Liver (tissue), 9 donors: Measurements from ENCODE around the gene PNMA8A. TPM values are rescaled to one million over a fixed set of nuclear protein-coding genes. Genes with fewer than 3 reads are reported as not detected.

Experiments used
- DNase-seq: peaks from one replicate; pipeline ENCODE4 v3.0.0-alpha.2; 2017; ENCODE audit warnings: low spot score
- H3K27ac ChIP-seq, 2 donors: one replicate each; pipeline ENCODE4 v1.7.0; 2013; ENCODE audit warnings: inconsistent platforms in 2 of 2, low read length in 2 of 2, control low read depth in 1 of 2, low read depth in 1 of 2, mild to moderate bottlenecking in 1 of 2
- H3K27me3 ChIP-seq, 4 donors: one replicate each; pipeline versions ENCODE4 v1.6.1 to v1.7.0; 2013; ENCODE audit warnings: low read length in 3 of 4, inconsistent platforms in 1 of 4, mild to moderate bottlenecking in 1 of 4, moderate library complexity in 1 of 4; ENCODE audit not compliant: control insufficient read depth in 4 of 4, insufficient read depth in 4 of 4
- H3K36me3 ChIP-seq, 4 donors: one replicate each; pipeline versions ENCODE4 v1.6.1 to v1.7.0; 2013; ENCODE audit warnings: low read length in 3 of 4, mild to moderate bottlenecking in 3 of 4, low read depth in 1 of 4, moderate library complexity in 1 of 4; ENCODE audit not compliant: control insufficient read depth in 4 of 4, insufficient read depth in 3 of 4
- H3K4me1 ChIP-seq, 4 donors: one replicate each; pipeline versions ENCODE4 v1.6.1 to v1.7.0; 2013; ENCODE audit warnings: low read length in 3 of 4, mild to moderate bottlenecking in 3 of 4, moderate library complexity in 1 of 4; ENCODE audit not compliant: control insufficient read depth in 4 of 4, insufficient read depth in 4 of 4
- H3K4me3 ChIP-seq, 3 donors: one replicate each; pipeline versions ENCODE4 v1.6.1 to v1.7.0; 2013; ENCODE audit warnings: low read length in 3 of 3, control low read depth in 1 of 3, low read depth in 1 of 3, mild to moderate bottlenecking in 1 of 3
- H3K9ac ChIP-seq, 2 donors: one replicate each; pipeline ENCODE4 v1.7.0; 2013; ENCODE audit warnings: low read length in 2 of 2, mild to moderate bottlenecking in 2 of 2, moderate library complexity in 2 of 2, control low read depth in 1 of 2, low read depth in 1 of 2
- H3K9me3 ChIP-seq, 4 donors: one replicate each; pipeline versions ENCODE4 v1.6.1 to v1.7.0; 2013; ENCODE audit warnings: low read length in 3 of 4; ENCODE audit not compliant: control insufficient read depth in 4 of 4
- FOXA1 ChIP-seq: IDR thresholded peaks from 2 replicates; pipeline ENCODE4 v1.6.1; 2016; ENCODE audit warnings: antibody characterized with exemption
- HNF4A ChIP-seq, 2 donors: conservative IDR thresholded peaks; 2 replicates each; pipeline ENCODE4 v1.6.1; 2016; ENCODE audit warnings: antibody characterized with exemption in 2 of 2, mild to moderate bottlenecking in 2 of 2
- NR2F2 ChIP-seq: IDR thresholded peaks from 2 replicates; pipeline ENCODE4 v1.6.1; 2016; ENCODE audit warnings: antibody characterized with exemption
- RAD21 ChIP-seq, 2 donors: IDR thresholded peaks; 2 replicates each; pipeline ENCODE4 v1.6.1; 2016; ENCODE audit warnings: antibody characterized with exemption in 2 of 2, mild to moderate bottlenecking in 2 of 2
- WGBS: extraction: QIAGEN DNeasy Blood & Tissue Kit; methylation state at CpG from one replicate; pipeline ENCODE4 v1.1.7; 2013; 5-methylcytosine and 5-hydroxymethylcytosine counted together
- polyA plus RNA-seq, 2 donors: library from polyadenylated mRNA; stranded (reverse) in 1 of 2; unstranded in 1 of 2; fragments of 200-250 nt in 1 of 2; fragments of >200 nt in 1 of 2; fragmentation: Nextera tagmentation in 1 of 2; extraction: Ambion mirVana in 1 of 2; gene quantifications; one replicate each; pipeline versions ENCODE4 v1.2.1 to v1.2.3, GENCODE V29; 2013 to 2015
- total RNA-seq, 2 donors: library from RNA; depleted of rRNA; stranded (reverse); fragments of >200 nt; gene quantifications; one replicate each; pipeline ENCODE4 v1.2.3, GENCODE V29; 2014
- TF ChIP-seq, protein P1 (sequence below): IDR thresholded peaks from 2 replicates; pipeline ENCODE4 v1.6.1; 2016; ENCODE audit warnings: antibody characterized with exemption
- TF ChIP-seq, protein P2 (sequence below): IDR thresholded peaks from 2 replicates; pipeline ENCODE4 v1.6.1; 2016; ENCODE audit warnings: antibody characterized with exemption
- TF ChIP-seq, protein P3 (sequence below): IDR thresholded peaks from 2 replicates; pipeline ENCODE4 v1.6.1; 2016; ENCODE audit warnings: antibody characterized with exemption, mild to moderate bottlenecking
- TF ChIP-seq, protein P4 (sequence below): IDR thresholded peaks from 2 replicates; pipeline ENCODE4 v1.6.1; 2016; ENCODE audit warnings: antibody characterized with exemption
- donor health status: healthy.
- donor health status: healthy.
- donor health status: healthy.
- donor health status: healthy.
- donor health status: healthy.

Gene PNMA8A
- total and polyA plus RNA-seq, 4 donors, result 0.17 to 0.93 (median 0.22) TPM; not detected in 1

DNA sequence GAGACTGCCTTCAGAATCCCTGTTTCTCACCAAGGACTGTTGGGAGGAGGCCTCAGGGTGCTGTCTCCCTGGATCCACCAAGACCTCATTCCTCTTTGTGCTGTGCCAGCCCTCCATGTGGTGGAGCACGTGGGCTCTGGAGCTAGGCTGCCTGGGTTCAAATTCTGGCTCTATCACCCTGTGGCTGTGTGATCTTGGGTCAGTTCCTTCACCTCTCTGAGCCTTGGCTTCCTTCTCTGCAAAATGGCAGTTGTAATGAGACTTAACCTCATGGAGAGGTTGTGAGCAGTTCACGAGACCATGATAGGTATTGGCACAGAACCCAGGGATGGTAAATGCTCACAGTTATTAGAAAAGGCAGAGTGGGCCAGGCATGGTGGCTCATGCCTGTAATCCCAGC is 49.0 kb downstream of the PNMA8A start:
- TF ChIP-seq NR2F2 (no peak), HNF4A (conservative IDR thresholded peaks at IDR 0.05) (no peak), RAD21 (IDR thresholded peaks at IDR 0.05) (no peak)
- Histone ChIP-seq H3K9me3 (no peaks in the 10 kb centered on the region), H3K9ac (no peak overlapping the region), H3K4me3 (no peak overlapping the region), H3K27me3 (peaks cover 0 to 2% (median 0%) of the 10 kb centered on the region in 4 donors), H3K4me1 (peaks cover 4 to 10% (median 9%) of the 10 kb centered on the region in 4 donors), H3K36me3 (no peaks in the 10 kb centered on the region), H3K27ac (no peak overlapping the region)
- WGBS, result 79% methylated on average over 2 of the region's 2 CpGs
- no peak for DNase-seq

DNA sequence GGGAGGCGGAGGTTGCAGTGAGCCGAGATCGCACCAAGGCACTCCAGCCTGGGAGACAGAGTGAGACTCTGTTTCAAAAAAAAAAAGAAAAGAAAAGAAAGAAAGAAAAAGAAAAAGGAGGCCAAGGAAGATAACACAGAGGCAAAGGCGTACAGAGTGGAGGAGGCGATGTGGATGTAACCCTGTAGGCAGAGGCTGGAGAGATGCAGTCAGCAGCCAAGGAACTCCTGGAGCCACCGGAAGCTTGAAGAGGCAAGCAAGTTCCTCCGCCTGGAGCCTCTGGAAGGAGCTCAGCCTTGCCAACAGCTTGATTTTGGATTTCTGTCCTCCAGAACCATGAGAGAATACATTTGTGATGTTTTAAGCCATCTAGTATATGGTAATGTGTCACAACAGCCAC is 51.3 kb downstream of the PNMA8A start:
- peaks cover 0 to 2% (median 0%) of the 10 kb centered on the region in 4 donors for H3K27me3 ChIP-seq
- no peaks in the 10 kb centered on the region for H3K36me3 ChIP-seq
- H3K9me3 ChIP-seq, result no peaks in the 10 kb centered on the region
- no peak overlapping the region for H3K4me3 ChIP-seq
- WGBS, result 88% methylated on average over 7 of the region's 7 CpGs
- H3K4me1 ChIP-seq, result peaks cover 0 to 4% (median 3%) of the 10 kb centered on the region in 4 donors
- TF ChIP-seq, protein P1, sequence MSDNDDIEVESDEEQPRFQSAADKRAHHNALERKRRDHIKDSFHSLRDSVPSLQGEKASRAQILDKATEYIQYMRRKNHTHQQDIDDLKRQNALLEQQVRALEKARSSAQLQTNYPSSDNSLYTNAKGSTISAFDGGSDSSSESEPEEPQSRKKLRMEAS, result no peak
- TF ChIP-seq, protein P2, sequence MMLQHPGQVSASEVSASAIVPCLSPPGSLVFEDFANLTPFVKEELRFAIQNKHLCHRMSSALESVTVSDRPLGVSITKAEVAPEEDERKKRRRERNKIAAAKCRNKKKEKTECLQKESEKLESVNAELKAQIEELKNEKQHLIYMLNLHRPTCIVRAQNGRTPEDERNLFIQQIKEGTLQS, result no peak
- TF ChIP-seq, protein P3, sequence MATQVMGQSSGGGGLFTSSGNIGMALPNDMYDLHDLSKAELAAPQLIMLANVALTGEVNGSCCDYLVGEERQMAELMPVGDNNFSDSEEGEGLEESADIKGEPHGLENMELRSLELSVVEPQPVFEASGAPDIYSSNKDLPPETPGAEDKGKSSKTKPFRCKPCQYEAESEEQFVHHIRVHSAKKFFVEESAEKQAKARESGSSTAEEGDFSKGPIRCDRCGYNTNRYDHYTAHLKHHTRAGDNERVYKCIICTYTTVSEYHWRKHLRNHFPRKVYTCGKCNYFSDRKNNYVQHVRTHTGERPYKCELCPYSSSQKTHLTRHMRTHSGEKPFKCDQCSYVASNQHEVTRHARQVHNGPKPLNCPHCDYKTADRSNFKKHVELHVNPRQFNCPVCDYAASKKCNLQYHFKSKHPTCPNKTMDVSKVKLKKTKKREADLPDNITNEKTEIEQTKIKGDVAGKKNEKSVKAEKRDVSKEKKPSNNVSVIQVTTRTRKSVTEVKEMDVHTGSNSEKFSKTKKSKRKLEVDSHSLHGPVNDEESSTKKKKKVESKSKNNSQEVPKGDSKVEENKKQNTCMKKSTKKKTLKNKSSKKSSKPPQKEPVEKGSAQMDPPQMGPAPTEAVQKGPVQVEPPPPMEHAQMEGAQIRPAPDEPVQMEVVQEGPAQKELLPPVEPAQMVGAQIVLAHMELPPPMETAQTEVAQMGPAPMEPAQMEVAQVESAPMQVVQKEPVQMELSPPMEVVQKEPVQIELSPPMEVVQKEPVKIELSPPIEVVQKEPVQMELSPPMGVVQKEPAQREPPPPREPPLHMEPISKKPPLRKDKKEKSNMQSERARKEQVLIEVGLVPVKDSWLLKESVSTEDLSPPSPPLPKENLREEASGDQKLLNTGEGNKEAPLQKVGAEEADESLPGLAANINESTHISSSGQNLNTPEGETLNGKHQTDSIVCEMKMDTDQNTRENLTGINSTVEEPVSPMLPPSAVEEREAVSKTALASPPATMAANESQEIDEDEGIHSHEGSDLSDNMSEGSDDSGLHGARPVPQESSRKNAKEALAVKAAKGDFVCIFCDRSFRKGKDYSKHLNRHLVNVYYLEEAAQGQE, result no peak
- TF ChIP-seq, protein P4, sequence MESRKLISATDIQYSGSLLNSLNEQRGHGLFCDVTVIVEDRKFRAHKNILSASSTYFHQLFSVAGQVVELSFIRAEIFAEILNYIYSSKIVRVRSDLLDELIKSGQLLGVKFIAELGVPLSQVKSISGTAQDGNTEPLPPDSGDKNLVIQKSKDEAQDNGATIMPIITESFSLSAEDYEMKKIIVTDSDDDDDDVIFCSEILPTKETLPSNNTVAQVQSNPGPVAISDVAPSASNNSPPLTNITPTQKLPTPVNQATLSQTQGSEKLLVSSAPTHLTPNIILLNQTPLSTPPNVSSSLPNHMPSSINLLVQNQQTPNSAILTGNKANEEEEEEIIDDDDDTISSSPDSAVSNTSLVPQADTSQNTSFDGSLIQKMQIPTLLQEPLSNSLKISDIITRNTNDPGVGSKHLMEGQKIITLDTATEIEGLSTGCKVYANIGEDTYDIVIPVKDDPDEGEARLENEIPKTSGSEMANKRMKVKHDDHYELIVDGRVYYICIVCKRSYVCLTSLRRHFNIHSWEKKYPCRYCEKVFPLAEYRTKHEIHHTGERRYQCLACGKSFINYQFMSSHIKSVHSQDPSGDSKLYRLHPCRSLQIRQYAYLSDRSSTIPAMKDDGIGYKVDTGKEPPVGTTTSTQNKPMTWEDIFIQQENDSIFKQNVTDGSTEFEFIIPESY, result no peak
- TF ChIP-seq FOXA1, result no peak
- no peak overlapping the region for H3K9ac ChIP-seq
- DNase-seq, result no peak
- H3K27ac ChIP-seq, result no peak overlapping the region

Other genes with a start within 250 kb of the PNMA8A start
- not detected for gene IGFL1, start 241.8 kb downstream of the PNMA8A start, total RNA-seq
- not detected for gene IGFL1, start 241.8 kb downstream of the PNMA8A start, polyA plus RNA-seq
- gene HIF3A, start 174.5 kb downstream of the PNMA8A start, total RNA-seq, result 10 to 100 TPM in 1 of 2 donors, 1 to 10 TPM in 1; 5.7 to 20.5 TPM
- gene HIF3A, start 174.5 kb downstream of the PNMA8A start, polyA plus RNA-seq, result 1 to 10 TPM; 2.2 to 7.9 TPM
- gene PPP5C, start 124.5 kb downstream of the PNMA8A start, total RNA-seq, result 10 to 100 TPM; 28.1 to 50.5 TPM
- 10 to 100 TPM; 19.0 to 28.6 TPM for gene PPP5C, start 124.5 kb downstream of the PNMA8A start, polyA plus RNA-seq
- 1 to 10 TPM in 1 of 2 donors, under 1 TPM in 1; 0.75 to 5.9 TPM for gene CCDC8, start 58.0 kb downstream of the PNMA8A start, total RNA-seq
- under 1 TPM; 0.18 to 0.48 TPM for gene CCDC8, start 58.0 kb downstream of the PNMA8A start, polyA plus RNA-seq
- gene PNMA8C, start 42.6 kb downstream of the PNMA8A start, total RNA-seq, result under 1 TPM in 1 of 2 donors, not detected in 1; under 0.01 TPM
- gene PNMA8C, start 42.6 kb downstream of the PNMA8A start, polyA plus RNA-seq, result not detected
- gene PNMA8B, start 24.3 kb upstream of the PNMA8A start, total RNA-seq, result under 1 TPM; 0.51 to 0.59 TPM
- gene PNMA8B, start 24.3 kb upstream of the PNMA8A start, polyA plus RNA-seq, result under 1 TPM; 0.15 to 0.27 TPM
- gene CALM3, start 129.8 kb upstream of the PNMA8A start, total RNA-seq, result 100 to 1,000 TPM in 1 of 2 donors, 10 to 100 TPM in 1; 73.3 to 112 TPM
- 10 to 100 TPM; 51.4 to 90.0 TPM for gene CALM3, start 129.8 kb upstream of the PNMA8A start, polyA plus RNA-seq
- gene PTGIR, start 153.5 kb upstream of the PNMA8A start, total RNA-seq, result 1 to 10 TPM; 1.4 to 2.8 TPM
- 1 to 10 TPM; 2.9 to 5.9 TPM for gene PTGIR, start 153.5 kb upstream of the PNMA8A start, polyA plus RNA-seq
- gene GNG8, start 164.6 kb upstream of the PNMA8A start, total RNA-seq, result not detected
- gene GNG8, start 164.6 kb upstream of the PNMA8A start, polyA plus RNA-seq, result not detected
- gene DACT3, start 189.6 kb upstream of the PNMA8A start, total RNA-seq, result 1 to 10 TPM; 1.0 to 1.1 TPM
- 1 to 10 TPM in 1 of 2 donors, under 1 TPM in 1; 0.32 to 1.4 TPM for gene DACT3, start 189.6 kb upstream of the PNMA8A start, polyA plus RNA-seq
- 10 to 100 TPM in 1 of 2 donors, 1 to 10 TPM in 1; 8.5 to 14.4 TPM for gene PRKD2, start 245.6 kb upstream of the PNMA8A start, total RNA-seq
- gene PRKD2, start 245.6 kb upstream of the PNMA8A start, polyA plus RNA-seq, result 10 to 100 TPM in 1 of 2 donors, 1 to 10 TPM in 1; 7.3 to 10.0 TPM